Hepatocyte (in vitro differentiated cells): Measurements from ENCODE around the gene PLEKHG3. TPM values are rescaled to one million over a fixed set of nuclear protein-coding genes. Genes with fewer than 3 reads are reported as not detected.

Experiments
- DNase-seq: peaks from one replicate; pipeline ENCODE4 v3.0.0-alpha.2; 2016; ENCODE audit warnings: low spot score
- H2AFZ ChIP-seq: fragments of 200-600 bp; sonication (generic); 2 replicates; pipeline ENCODE4 v1.6.0; 2016; ENCODE audit warnings: antibody characterized with exemption, mild to moderate bottlenecking
- H3K27ac ChIP-seq: fragments of 200-600 bp; sonication (generic); 2 replicates; pipeline ENCODE4 v1.5.1; 2016; ENCODE audit warnings: mild to moderate bottlenecking
- H3K27me3 ChIP-seq: fragments of 200-600 bp; sonication (generic); 2 replicates; pipeline ENCODE4 v1.6.1; 2016
- H3K36me3 ChIP-seq: fragments of 200-600 bp; sonication (generic); replicated peaks from 2 replicates; pipeline ENCODE4 v1.5.1; 2016; ENCODE audit warnings: low read depth; ENCODE audit not compliant: insufficient read depth
- H3K4me1 ChIP-seq: fragments of 200-600 bp; sonication (generic); 2 replicates; pipeline ENCODE4 v1.5.1; 2016; ENCODE audit warnings: mild to moderate bottlenecking, moderate library complexity; ENCODE audit not compliant: insufficient read depth
- H3K4me2 ChIP-seq: fragments of 200-600 bp; sonication (generic); 2 replicates; pipeline ENCODE4 v1.6.0; 2016
- H3K4me3 ChIP-seq: fragments of 200-600 bp; sonication (generic); 2 replicates; pipeline ENCODE4 v1.5.1; 2016; ENCODE audit warnings: mild to moderate bottlenecking
- H3K79me2 ChIP-seq: fragments of 200-600 bp; sonication (generic); 2 replicates; pipeline ENCODE4 v1.6.0; 2017; ENCODE audit warnings: mild to moderate bottlenecking
- H3K9me2 ChIP-seq: fragments of 200-600 bp; sonication (generic); replicated peaks from 2 replicates; pipeline ENCODE4 v1.6.0; 2017; ENCODE audit warnings: mild to moderate bottlenecking; ENCODE audit not compliant: insufficient read depth
- H3K9me3 ChIP-seq: fragments of 200-600 bp; sonication (generic); 2 replicates; pipeline ENCODE4 v1.5.1; 2016; ENCODE audit warnings: low read depth, mild to moderate bottlenecking
- H4K20me1 ChIP-seq: fragments of 200-600 bp; sonication (generic); 2 replicates; pipeline ENCODE4 v1.6.0; 2016; ENCODE audit warnings: mild to moderate bottlenecking; ENCODE audit not compliant: insufficient read depth, poor library complexity, severe bottlenecking
- CTCF ChIP-seq: fragments of 200-600 bp; sonication (generic); IDR thresholded peaks from 2 replicates; pipeline ENCODE4 v1.5.1; 2016; ENCODE audit warnings: antibody characterized with exemption, mild to moderate bottlenecking; ENCODE audit not compliant: poor library complexity
- EZH2 ChIP-seq: fragments of 200-600 bp; sonication (generic); IDR thresholded peaks from 2 replicates; pipeline ENCODE4 v1.6.1; 2016; ENCODE audit warnings: antibody characterized with exemption, mild to moderate bottlenecking, borderline replicate concordance
- EZH2phosphoT487 ChIP-seq: fragments of 200-600 bp; sonication (generic); IDR thresholded peaks from one replicate; pipeline ENCODE4 v1.6.1; 2018; ENCODE audit warnings: antibody characterized with exemption, mild to moderate bottlenecking, low read depth, moderate library complexity; ENCODE audit not compliant: unreplicated experiment, severe bottlenecking
- WGBS: methylation state at CpG from one replicate; pipeline ENCODE4 v1.1.6; 2016; ENCODE audit warnings: low lambda C conversion rate; ENCODE audit errors: missing lambda C conversion rate; 5-methylcytosine and 5-hydroxymethylcytosine counted together
- polyA plus RNA-seq: library from polyadenylated mRNA; unstranded; fragments of >200 nt; fragmentation: Nextera tagmentation; extraction: Ambion mirVana; gene quantifications from 2 replicates; pipeline ENCODE4 v1.2.1, GENCODE V29; 2016
- total RNA-seq: library from RNA; depleted of rRNA; stranded (reverse); fragments of >200 nt; gene quantifications from 2 replicates; pipeline ENCODE4 v1.2.3, GENCODE V29; 2014

The PLEKHG3 gene
- total and polyA plus RNA-seq, 2 experiments from 2014 or later: 42.7 to 54.2 TPM

DNA sequence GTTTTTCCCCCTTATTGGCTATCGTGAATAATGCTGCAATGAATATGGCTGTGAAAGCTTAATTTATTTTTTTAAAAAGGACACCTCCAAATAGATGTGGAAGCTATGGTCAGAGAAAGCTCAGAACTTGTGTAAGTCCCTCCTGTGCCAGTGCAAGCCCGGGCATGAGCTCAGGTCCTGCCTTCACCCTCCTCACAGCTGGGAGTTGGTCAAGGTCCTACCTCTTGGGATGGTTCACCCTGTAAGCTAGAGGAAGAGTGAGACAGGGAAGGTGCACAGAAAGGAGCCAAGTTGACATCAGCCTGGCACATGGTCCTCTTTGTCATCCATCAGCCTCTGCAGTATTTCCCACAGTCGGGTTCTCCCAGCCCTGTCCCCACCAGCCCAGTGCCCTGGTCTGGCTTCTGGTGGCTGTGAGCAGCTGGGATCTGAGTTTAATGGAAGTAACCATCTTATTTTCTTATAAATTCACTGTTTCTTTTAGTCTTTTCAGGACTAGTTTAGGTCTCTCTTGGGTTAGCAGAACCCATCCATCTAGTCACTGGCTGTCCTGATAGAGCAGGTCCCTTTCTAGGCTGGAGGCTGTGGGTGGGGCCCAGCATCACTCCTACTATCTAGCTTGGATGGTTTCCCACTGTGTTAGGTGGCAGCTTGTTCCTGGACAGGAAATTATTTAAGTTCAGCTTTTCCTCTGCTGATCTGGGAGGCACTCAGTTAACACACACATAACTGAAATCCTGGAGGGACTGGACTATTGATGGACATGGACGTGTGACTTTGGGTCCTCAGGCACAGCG lies 11.8 kb upstream of the PLEKHG3 start:
- Histone ChIP-seq H3K4me2 (no peak overlapping the region), H3K4me3 (no peak overlapping the region), H4K20me1 (no peaks in the 10 kb centered on the region), H3K9me3 (no peaks in the 10 kb centered on the region), H3K27me3 (no peaks in the 10 kb centered on the region), H2AFZ (no peak overlapping the region), H3K36me3 (no peaks in the 10 kb centered on the region), H3K27ac (no peak overlapping the region), H3K9me2 (no peaks in the 10 kb centered on the region), H3K4me1 (peaks cover 21% of the 10 kb centered on the region), H3K79me2 (no peaks in the 10 kb centered on the region)
- TF ChIP-seq EZH2: no peak
- no peak for DNase-seq
- 93% methylated on average over 5 of the region's 5 CpGs for WGBS

DNA sequence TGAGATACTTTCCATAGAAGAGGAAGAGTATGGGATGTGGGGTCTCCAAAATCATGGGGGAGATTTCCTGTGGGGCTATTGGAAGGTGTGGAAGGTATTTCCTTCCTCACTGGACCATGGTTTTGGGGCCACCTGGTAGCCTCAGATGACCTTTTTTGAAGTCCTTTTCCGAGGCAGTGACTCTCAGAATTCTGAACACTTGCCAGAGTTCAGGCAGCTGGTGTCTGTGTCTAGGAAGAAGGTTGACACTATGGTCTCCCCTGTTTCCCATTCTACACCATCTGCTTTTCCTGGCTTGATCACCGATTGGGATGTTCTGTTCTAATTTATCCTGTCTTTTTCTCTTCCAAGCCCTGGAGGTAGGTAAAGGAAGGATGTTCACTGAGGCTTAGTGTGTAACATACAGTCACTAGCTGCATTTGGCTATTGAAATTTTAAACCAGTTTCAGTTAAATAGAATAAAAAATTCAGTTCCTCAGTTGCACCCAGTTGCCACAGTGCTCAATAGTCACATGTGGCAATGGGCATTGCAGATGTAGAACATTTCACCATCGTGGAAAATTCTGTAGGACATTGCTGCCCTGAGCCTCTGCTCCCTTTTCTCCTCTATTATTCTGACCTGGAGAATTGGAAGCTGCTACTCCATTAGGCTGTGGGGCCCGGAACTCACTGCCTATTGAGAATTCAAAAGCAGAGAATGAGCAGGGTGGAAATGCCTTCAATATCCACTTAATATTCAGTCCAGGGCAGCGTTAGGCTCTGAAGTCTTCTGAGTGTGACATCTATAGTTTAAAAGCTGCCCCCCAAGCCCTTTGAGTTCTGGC lies 11.0 kb upstream of the PLEKHG3 start:
- TF ChIP-seq EZH2phosphoT487 (no peak), CTCF (no peak), EZH2 (no peak)
- no peak for DNase-seq
- no peaks in the 10 kb centered on the region for H3K9me3 ChIP-seq
- no peak overlapping the region for H2AFZ ChIP-seq
- no peaks in the 10 kb centered on the region for H3K9me2 ChIP-seq
- no peak overlapping the region for H3K4me2 ChIP-seq
- H3K79me2 ChIP-seq: no peaks in the 10 kb centered on the region
- 92% methylated on average over 5 of the region's 5 CpGs for WGBS
- H3K4me1 ChIP-seq: peaks cover 23% of the 10 kb centered on the region
- H4K20me1 ChIP-seq: no peaks in the 10 kb centered on the region
- no peaks in the 10 kb centered on the region for H3K36me3 ChIP-seq
- H3K4me3 ChIP-seq: no peak overlapping the region
- no peaks in the 10 kb centered on the region for H3K27me3 ChIP-seq
- H3K27ac ChIP-seq: no peak overlapping the region

DNA sequence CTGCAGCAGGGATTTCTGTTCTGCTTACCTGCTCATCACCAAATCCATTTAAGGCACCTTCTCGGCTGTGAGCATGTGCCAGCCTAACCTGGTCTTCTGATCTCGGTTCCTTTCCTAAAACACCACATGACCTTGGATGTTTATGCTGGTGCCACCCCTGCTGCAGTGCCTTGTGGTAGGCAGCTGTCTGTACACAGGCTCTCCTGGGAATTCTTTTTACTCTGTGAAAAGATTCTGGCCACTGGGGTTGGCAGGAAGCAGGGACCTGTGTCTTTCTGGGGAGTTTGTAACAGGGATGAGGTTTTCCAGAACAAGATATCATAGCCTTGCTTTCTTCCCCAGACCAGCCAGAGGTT lies 10.4 kb upstream of the PLEKHG3 start:
- no peaks in the 10 kb centered on the region for H3K9me3 ChIP-seq
- no peaks in the 10 kb centered on the region for H4K20me1 ChIP-seq
- H3K36me3 ChIP-seq: no peaks in the 10 kb centered on the region
- no peak overlapping the region for H2AFZ ChIP-seq
- H3K27me3 ChIP-seq: no peaks in the 10 kb centered on the region
- H3K4me3 ChIP-seq: no peak overlapping the region
- H3K27ac ChIP-seq: no peak overlapping the region
- no peak overlapping the region for H3K4me2 ChIP-seq
- peaks cover 22% of the 10 kb centered on the region for H3K4me1 ChIP-seq
- no peaks in the 10 kb centered on the region for H3K79me2 ChIP-seq
- 82% methylated on average over 2 of the region's 2 CpGs for WGBS
- no peaks in the 10 kb centered on the region for H3K9me2 ChIP-seq
- no peak for DNase-seq
- TF ChIP-seq EZH2 (no peak), CTCF (no peak), EZH2phosphoT487 (no peak)

GRCh38 chr14:64695071-64695470 lies 9.2 kb upstream of the PLEKHG3 start:
- Histone ChIP-seq H4K20me1 (no peaks in the 10 kb centered on the region), H3K4me3 (no peak overlapping the region), H3K4me1 (peaks cover 23% of the 10 kb centered on the region), H3K27ac (peak overlapping the region; percentile 58), H3K27me3 (no peaks in the 10 kb centered on the region), H3K4me2 (no peak overlapping the region), H3K79me2 (no peaks in the 10 kb centered on the region), H2AFZ (no peak overlapping the region), H3K36me3 (no peaks in the 10 kb centered on the region), H3K9me3 (no peaks in the 10 kb centered on the region), H3K9me2 (no peaks in the 10 kb centered on the region)
- TF ChIP-seq CTCF (no peak), EZH2 (no peak), EZH2phosphoT487 (no peak)
- no peak for DNase-seq
- WGBS: 52% methylated on average over 2 of the region's 2 CpGs
